ENCODE measurements around the gene ZDHHC22. TPM values are rescaled to one million over a fixed set of nuclear protein-coding genes. Genes with fewer than 3 reads are reported as not detected.

ZDHHC22 gene
- total and polyA plus RNA-seq, 2 of the 13 experiments (the other 11 are each of a cell fraction or from before 2014, with no cell fraction given): not detected

GRCh38 chr14:77097700-77098528 is 43.7 kb downstream of the ZDHHC22 start, which contains the start of gene CIPC (continued):
- peak; percentile 74 for TF ChIP-seq PAXIP1 (CRISPR knock-in tag; conservative IDR thresholded peaks at IDR 0.05)
- TF ChIP-seq NR0B2 (CRISPR knock-in tag; IDR thresholded peaks at IDR 0.05): peak; percentile 65; the same call in 1 of the 2 replicates
- no peak; the same call in 1 of the 2 replicates for TF ChIP-seq KMT2A (CRISPR knock-in tag; IDR thresholded peaks at IDR 0.05)
- TF ChIP-seq SPEN (CRISPR knock-in tag; IDR thresholded peaks at IDR 0.05; ENCODE audit: low read depth): peak; percentile 92
- TF ChIP-seq GLMP (CRISPR knock-in tag; IDR thresholded peaks at IDR 0.05; ENCODE audit: borderline replicate concordance): no peak
- no peak for TF ChIP-seq REST (IDR thresholded peaks at IDR 0.05; ENCODE audit: borderline replicate concordance in 1 of 2, low read depth in 1 of 2, low read length in 2 of 2)
- no peak for TF ChIP-seq ARHGAP35 (CRISPR knock-in tag; IDR thresholded peaks at IDR 0.05; ENCODE audit: borderline replicate concordance)
- TF ChIP-seq ZNF20 (CRISPR knock-in tag; IDR thresholded peaks at IDR 0.05): no peak
- TF ChIP-seq AHR (CRISPR knock-in tag; IDR thresholded peaks at IDR 0.05): 0 out of 2 replicates have a peak, but pooled peaks have one; percentile 10
- TF ChIP-seq POLR2AphosphoS5 (IDR thresholded peaks at IDR 0.05; ENCODE audit: low read depth, low read length): peak; percentile 62; the same call in 1 of the 2 replicates
- peak; percentile 64; the same call in 1 of the 2 replicates for TF ChIP-seq MEF2D (CRISPR knock-in tag; IDR thresholded peaks at IDR 0.05)
- peak; percentile 25; the same call in 1 of the 2 replicates for TF ChIP-seq ZNF280D (CRISPR knock-in tag; IDR thresholded peaks at IDR 0.05)
- TF ChIP-seq ZFP62 (CRISPR knock-in tag; IDR thresholded peaks at IDR 0.05): no peak
- no peak for TF ChIP-seq ZNF615 (CRISPR knock-in tag; IDR thresholded peaks at IDR 0.05; ENCODE audit: borderline replicate concordance)

Data from HepG2 (cell line).